ENCODE data around the gene MALSU1. TPM values are rescaled to one million over a fixed set of nuclear protein-coding genes. Genes with fewer than 3 reads are reported as not detected.
"Not testable (repeated sequence)": the region's sequence is repeated elsewhere in the genome, so short reads cannot be mapped to it uniquely, and the experiment has no call there.

The MALSU1 gene
- total RNA-seq, 3 donors from 2014 or later (not counting 1 experiment from before 2014, with no cell fraction given), result 23.4 to 31.8 (median 26.3) TPM

GRCh38 chr7:23308754-23309153, 9.6 kb downstream of the MALSU1 start:
- DNase-seq (no peak), ATAC-seq (no peak)
- H3K36me3 Mint-ChIP-seq, result peaks cover 8% of the 10 kb centered on the region
- Histone ChIP-seq H3K27ac (ENCODE audit: low read length) (no peak overlapping the region), H3K9me3 (ENCODE audit: control insufficient read depth, insufficient read depth, low read length) (no peaks in the 10 kb centered on the region), H3K4me1 (ENCODE audit: control insufficient read depth, insufficient read depth, low read length) (no peaks in the 10 kb centered on the region), H3K36me3 (ENCODE audit: control insufficient read depth, insufficient read depth, low read length) (peaks cover 30% of the 10 kb centered on the region), H3K27me3 (ENCODE audit: control insufficient read depth, insufficient read depth, low read length) (no peaks in the 10 kb centered on the region), H3K4me3 (ENCODE audit: low read length) (no peak overlapping the region)
- no peak for TF ChIP-seq CTCF (IDR thresholded peaks at IDR 0.05)
- H3K4me3 Mint-ChIP-seq, result no peak overlapping the region
- no peaks in the 10 kb centered on the region for H3K9me3 Mint-ChIP-seq
- WGBS (ENCODE audit: insufficient coverage), result 100% methylated on average over 5 of the region's 6 CpGs
- H3K27me3 Mint-ChIP-seq (ENCODE audit: low read depth in 2 of 2), result no peaks in the 10 kb centered on the region
- H3K4me1 Mint-ChIP-seq, result peaks cover 18 to 28% of the 10 kb centered on the region in 2 donors
- H3K27ac Mint-ChIP-seq, result no peak overlapping the region
- intact Hi-C loops (cut with micrococcal nuclease), result no loop called here

- H3K36me3 ChIP-seq (ENCODE audit: control insufficient read depth, insufficient read depth, low read length), result peaks cover 26% of the 10 kb centered on the region
- H3K27ac Mint-ChIP-seq, result peak overlapping the region in 1 of 2 donors; percentile 16
- H3K36me3 Mint-ChIP-seq; H3K9me3 ChIP-seq (ENCODE audit: control insufficient read depth, insufficient read depth, low read length); H3K27me3 ChIP-seq (ENCODE audit: control insufficient read depth, insufficient read depth, low read length); H3K27me3 Mint-ChIP-seq (ENCODE audit: low read depth in 2 of 2); H3K27ac ChIP-seq (ENCODE audit: low read length); H3K9me3 Mint-ChIP-seq; ATAC-seq; DNase-seq; H3K4me3 Mint-ChIP-seq; intact Hi-C loops (cut with micrococcal nuclease); H3K4me1 Mint-ChIP-seq; H3K4me3 ChIP-seq (ENCODE audit: low read length); H3K4me1 ChIP-seq (ENCODE audit: control insufficient read depth, insufficient read depth, low read length): not testable (repeated sequence)
- WGBS (ENCODE audit: insufficient coverage), result 31% methylated on average over 2 of the region's 2 CpGs
Measured at GRCh38 chr7:23312141-23312540, 13.0 kb downstream of the MALSU1 start.

GRCh38 chr7:23315366-23315765, 16.2 kb downstream of the MALSU1 start:
- no peak for TF ChIP-seq CTCF (IDR thresholded peaks at IDR 0.05)
- no peak for DNase-seq
- H3K27me3 ChIP-seq (ENCODE audit: control insufficient read depth, insufficient read depth, low read length), result peaks cover 2% of the 10 kb centered on the region
- Mint-ChIP-seq H3K36me3 (no peaks in the 10 kb centered on the region), H3K4me1 (no peaks in the 10 kb centered on the region), H3K4me3 (no peak overlapping the region), H3K27ac (no peak overlapping the region), H3K9me3 (no peaks in the 10 kb centered on the region), H3K27me3 (ENCODE audit: low read depth in 2 of 2) (peaks cover 0 to 11% of the 10 kb centered on the region in 2 donors)
- intact Hi-C loops (cut with micrococcal nuclease), result no loop called here
- no peaks in the 10 kb centered on the region for H3K4me1 ChIP-seq (ENCODE audit: control insufficient read depth, insufficient read depth, low read length)
- no peak overlapping the region for H3K4me3 ChIP-seq (ENCODE audit: low read length)
- no peaks in the 10 kb centered on the region for H3K36me3 ChIP-seq (ENCODE audit: control insufficient read depth, insufficient read depth, low read length)
- no peaks in the 10 kb centered on the region for H3K9me3 ChIP-seq (ENCODE audit: control insufficient read depth, insufficient read depth, low read length)
- ATAC-seq, result no peak
- WGBS (ENCODE audit: insufficient coverage), result 73% methylated on average over 7 of the region's 7 CpGs
- H3K27ac ChIP-seq (ENCODE audit: low read length), result no peak overlapping the region

- Mint-ChIP-seq H3K4me3 (no peak overlapping the region), H3K9me3 (no peaks in the 10 kb centered on the region), H3K27ac (no peak overlapping the region), H3K4me1 (no peaks in the 10 kb centered on the region), H3K27me3 (ENCODE audit: low read depth in 2 of 2) (peaks cover 0 to 5% of the 10 kb centered on the region in 2 donors), H3K36me3 (no peaks in the 10 kb centered on the region)
- no peak overlapping the region for H3K27ac ChIP-seq (ENCODE audit: low read length)
- intact Hi-C loops (cut with micrococcal nuclease), result no loop called here
- no peak for DNase-seq
- peaks cover 1% of the 10 kb centered on the region for H3K27me3 ChIP-seq (ENCODE audit: control insufficient read depth, insufficient read depth, low read length)
- WGBS (ENCODE audit: insufficient coverage), result no CpG with 5 or more reads among the region's 1 CpG
- H3K36me3 ChIP-seq (ENCODE audit: control insufficient read depth, insufficient read depth, low read length), result no peaks in the 10 kb centered on the region
- H3K9me3 ChIP-seq (ENCODE audit: control insufficient read depth, insufficient read depth, low read length), result no peaks in the 10 kb centered on the region
- no peak for ATAC-seq
- no peak for TF ChIP-seq CTCF (IDR thresholded peaks at IDR 0.05)
- no peak overlapping the region for H3K4me3 ChIP-seq (ENCODE audit: low read length)
- no peaks in the 10 kb centered on the region for H3K4me1 ChIP-seq (ENCODE audit: control insufficient read depth, insufficient read depth, low read length)
Measured at GRCh38 chr7:23331132-23331531, 32.0 kb downstream of the MALSU1 start.
